Measurements from ENCODE around the gene CAMSAP2.

DNA sequence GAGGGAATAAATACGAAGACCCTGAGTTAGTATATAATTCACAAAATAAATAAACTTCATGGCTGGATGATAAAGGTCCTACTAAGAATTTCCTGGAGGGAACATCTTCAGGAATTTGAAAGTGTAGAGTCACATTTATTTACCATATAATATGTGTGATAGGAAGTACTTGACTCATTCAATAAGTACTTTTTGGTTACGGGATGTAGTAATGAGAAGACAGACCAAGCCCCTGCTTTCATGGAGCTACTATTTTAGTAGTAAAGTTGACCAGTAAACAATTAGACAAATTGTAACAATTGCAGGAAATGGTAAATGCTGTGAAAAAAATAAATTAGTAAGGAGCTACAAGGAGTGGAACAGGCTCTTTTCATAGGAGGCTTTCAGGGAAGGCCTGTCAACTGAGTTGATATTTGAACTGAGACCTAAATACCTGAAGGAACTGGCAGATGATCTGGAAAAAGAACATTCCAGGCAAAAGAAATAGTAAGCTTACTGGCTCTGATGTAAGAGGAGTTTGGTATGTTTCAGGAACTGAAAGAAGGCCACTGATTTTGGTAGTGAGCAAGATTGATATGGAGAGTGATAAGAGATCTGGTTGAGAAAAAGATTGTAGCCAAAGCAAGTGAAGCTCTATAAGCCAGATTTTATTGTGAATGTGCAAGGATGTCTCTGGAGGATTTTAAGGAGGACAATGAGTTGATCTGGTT, 36.2 kb downstream of the CAMSAP2 start:
- no peak for TF ChIP-seq POLR2A (IDR thresholded peaks at IDR 0.05)
- TF ChIP-seq, protein P1, sequence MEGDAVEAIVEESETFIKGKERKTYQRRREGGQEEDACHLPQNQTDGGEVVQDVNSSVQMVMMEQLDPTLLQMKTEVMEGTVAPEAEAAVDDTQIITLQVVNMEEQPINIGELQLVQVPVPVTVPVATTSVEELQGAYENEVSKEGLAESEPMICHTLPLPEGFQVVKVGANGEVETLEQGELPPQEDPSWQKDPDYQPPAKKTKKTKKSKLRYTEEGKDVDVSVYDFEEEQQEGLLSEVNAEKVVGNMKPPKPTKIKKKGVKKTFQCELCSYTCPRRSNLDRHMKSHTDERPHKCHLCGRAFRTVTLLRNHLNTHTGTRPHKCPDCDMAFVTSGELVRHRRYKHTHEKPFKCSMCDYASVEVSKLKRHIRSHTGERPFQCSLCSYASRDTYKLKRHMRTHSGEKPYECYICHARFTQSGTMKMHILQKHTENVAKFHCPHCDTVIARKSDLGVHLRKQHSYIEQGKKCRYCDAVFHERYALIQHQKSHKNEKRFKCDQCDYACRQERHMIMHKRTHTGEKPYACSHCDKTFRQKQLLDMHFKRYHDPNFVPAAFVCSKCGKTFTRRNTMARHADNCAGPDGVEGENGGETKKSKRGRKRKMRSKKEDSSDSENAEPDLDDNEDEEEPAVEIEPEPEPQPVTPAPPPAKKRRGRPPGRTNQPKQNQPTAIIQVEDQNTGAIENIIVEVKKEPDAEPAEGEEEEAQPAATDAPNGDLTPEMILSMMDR (IDR thresholded peaks at IDR 0.05): no peak
